Loucy (cell line): ENCODE data around the gene S100A7A.
"Not testable (repeated sequence)": the region's sequence is repeated elsewhere in the genome, so short reads cannot be mapped to it uniquely, and the experiment has no call there.

Experiments
- H2AFZ ChIP-seq: fragments of 200-600 bp; sonication (generic); 2 replicates; pipeline ENCODE4 v1.6.0; 2016; ENCODE audit warnings: antibody characterized with exemption, mild to moderate bottlenecking, low read length, moderate library complexity
- H3F3A ChIP-seq: fragments of 200-600 bp; 2 replicates; pipeline ENCODE4 v1.6.0; 2016; ENCODE audit warnings: antibody characterized with exemption, low read depth, mild to moderate bottlenecking
- H3K27me3 ChIP-seq: fragments of 200-600 bp; sonication (generic); 2 replicates; pipeline ENCODE4 v1.6.1; 2014; ENCODE audit warnings: low read length, mild to moderate bottlenecking; ENCODE audit not compliant: insufficient read depth, poor library complexity, severe bottlenecking
- H3K36me3 ChIP-seq: fragments of 200-600 bp; sonication (generic); 2 replicates; pipeline ENCODE4 v1.6.1; 2016; ENCODE audit warnings: low read length; ENCODE audit not compliant: insufficient read depth
- H3K4me1 ChIP-seq: fragments of 200-600 bp; sonication (generic); 2 replicates; pipeline ENCODE4 v1.5.1; 2014; ENCODE audit warnings: low read length, mild to moderate bottlenecking; ENCODE audit not compliant: insufficient read depth, poor library complexity, severe bottlenecking
- H3K4me2 ChIP-seq: fragments of 200-600 bp; sonication (generic); 2 replicates; pipeline ENCODE4 v1.6.0; 2014; ENCODE audit warnings: antibody characterized with exemption, low read length, low read depth, mild to moderate bottlenecking; ENCODE audit not compliant: poor library complexity, severe bottlenecking
- H3K4me3 ChIP-seq: fragments of 200-600 bp; sonication (generic); 2 replicates; pipeline ENCODE4 v1.5.1; 2014; ENCODE audit warnings: low read length, mild to moderate bottlenecking, mixed read lengths; ENCODE audit not compliant: poor library complexity, severe bottlenecking
- H3K79me2 ChIP-seq: fragments of 200-600 bp; sonication (generic); 2 replicates; pipeline ENCODE4 v1.6.1; 2014; ENCODE audit warnings: low read length; ENCODE audit not compliant: insufficient read depth
- H3K9ac ChIP-seq: fragments of 200-600 bp; sonication (generic); 2 replicates; pipeline ENCODE4 v1.6.0; 2014; ENCODE audit warnings: mild to moderate bottlenecking, low read depth, low read length, moderate library complexity; ENCODE audit not compliant: poor library complexity, severe bottlenecking
- H3K9me2 ChIP-seq: fragments of 200-600 bp; sonication (generic); replicated peaks from 2 replicates; pipeline ENCODE4 v1.6.1; 2016; ENCODE audit warnings: low read depth, low read length, mixed read lengths
- H3K9me3 ChIP-seq: fragments of 200-600 bp; sonication (generic); 2 replicates; pipeline ENCODE4 v1.6.1; 2014; ENCODE audit warnings: mild to moderate bottlenecking, antibody characterized with exemption, low read length, low read depth; ENCODE audit not compliant: insufficient read depth
- H4K20me1 ChIP-seq: fragments of 200-600 bp; sonication (generic); 2 replicates; pipeline ENCODE4 v1.6.0; 2014; ENCODE audit warnings: antibody characterized with exemption, low read length, mild to moderate bottlenecking; ENCODE audit not compliant: insufficient read depth, poor library complexity, severe bottlenecking
- EZH2phosphoT487 ChIP-seq: fragments of 200-600 bp; IDR thresholded peaks from 2 replicates; pipeline ENCODE4 v1.6.1; 2018; ENCODE audit warnings: antibody characterized with exemption, mild to moderate bottlenecking, moderate library complexity, borderline replicate concordance
- TF ChIP-seq, protein P1 (sequence below): fragments of 200-600 bp; sonication (generic); conservative IDR thresholded peaks from 2 replicates; pipeline ENCODE4 v1.5.1; 2014; ENCODE audit warnings: mild to moderate bottlenecking, antibody characterized with exemption, low read length

Gene S100A7A

GRCh38 chr1:153404086-153404635, 12.2 kb upstream of the S100A7A start:
- H3K4me1 ChIP-seq: no peaks in the 10 kb centered on the region
- no peak overlapping the region for H3K4me3 ChIP-seq
- H3F3A ChIP-seq: no peaks in the 10 kb centered on the region
- H2AFZ ChIP-seq: no peak overlapping the region
- no peaks in the 10 kb centered on the region for H3K79me2 ChIP-seq
- no peak overlapping the region for H3K9ac ChIP-seq
- TF ChIP-seq EZH2phosphoT487: no peak
- TF ChIP-seq, protein P1, sequence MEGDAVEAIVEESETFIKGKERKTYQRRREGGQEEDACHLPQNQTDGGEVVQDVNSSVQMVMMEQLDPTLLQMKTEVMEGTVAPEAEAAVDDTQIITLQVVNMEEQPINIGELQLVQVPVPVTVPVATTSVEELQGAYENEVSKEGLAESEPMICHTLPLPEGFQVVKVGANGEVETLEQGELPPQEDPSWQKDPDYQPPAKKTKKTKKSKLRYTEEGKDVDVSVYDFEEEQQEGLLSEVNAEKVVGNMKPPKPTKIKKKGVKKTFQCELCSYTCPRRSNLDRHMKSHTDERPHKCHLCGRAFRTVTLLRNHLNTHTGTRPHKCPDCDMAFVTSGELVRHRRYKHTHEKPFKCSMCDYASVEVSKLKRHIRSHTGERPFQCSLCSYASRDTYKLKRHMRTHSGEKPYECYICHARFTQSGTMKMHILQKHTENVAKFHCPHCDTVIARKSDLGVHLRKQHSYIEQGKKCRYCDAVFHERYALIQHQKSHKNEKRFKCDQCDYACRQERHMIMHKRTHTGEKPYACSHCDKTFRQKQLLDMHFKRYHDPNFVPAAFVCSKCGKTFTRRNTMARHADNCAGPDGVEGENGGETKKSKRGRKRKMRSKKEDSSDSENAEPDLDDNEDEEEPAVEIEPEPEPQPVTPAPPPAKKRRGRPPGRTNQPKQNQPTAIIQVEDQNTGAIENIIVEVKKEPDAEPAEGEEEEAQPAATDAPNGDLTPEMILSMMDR: no peak
- no peaks in the 10 kb centered on the region for H4K20me1 ChIP-seq
- no peaks in the 10 kb centered on the region for H3K36me3 ChIP-seq
- no peaks in the 10 kb centered on the region for H3K9me2 ChIP-seq
- no peaks in the 10 kb centered on the region for H3K27me3 ChIP-seq
- no peaks in the 10 kb centered on the region for H3K9me3 ChIP-seq
- no peak overlapping the region for H3K4me2 ChIP-seq

DNA sequence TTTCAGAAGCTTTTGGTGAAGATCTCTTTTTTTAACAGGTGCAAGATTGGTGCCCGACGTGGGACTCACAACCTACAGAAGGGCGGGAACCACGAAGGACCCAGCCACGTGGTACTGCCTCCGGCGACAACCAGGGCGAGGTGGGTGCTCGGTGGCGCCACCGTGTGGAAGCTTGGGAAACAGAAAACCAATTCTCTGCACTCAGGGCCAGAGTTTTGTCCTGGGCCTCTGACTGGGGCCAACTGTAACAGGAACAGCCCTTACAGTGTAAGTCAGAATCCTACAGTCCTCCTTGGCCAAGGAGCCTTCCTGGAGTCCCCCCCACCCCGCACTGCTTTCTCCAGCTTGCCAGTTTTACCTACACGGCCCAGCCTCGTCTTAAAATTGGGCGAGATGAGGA, 11.6 kb upstream of the S100A7A start:
- H3K36me3 ChIP-seq: no peaks in the 10 kb centered on the region
- no peaks in the 10 kb centered on the region for H3K9me3 ChIP-seq
- no peaks in the 10 kb centered on the region for H3K27me3 ChIP-seq
- H3K9ac ChIP-seq: no peak overlapping the region
- H3K9me2 ChIP-seq: no peaks in the 10 kb centered on the region
- no peaks in the 10 kb centered on the region for H4K20me1 ChIP-seq
- no peak overlapping the region for H3K4me2 ChIP-seq
- H3K4me3 ChIP-seq: no peak overlapping the region
- H3K79me2 ChIP-seq: no peaks in the 10 kb centered on the region
- H3K4me1 ChIP-seq: no peaks in the 10 kb centered on the region
- no peaks in the 10 kb centered on the region for H3F3A ChIP-seq
- no peak for TF ChIP-seq EZH2phosphoT487
- TF ChIP-seq, protein P1: peak; percentile 72
- H2AFZ ChIP-seq: no peak overlapping the region

GRCh38 chr1:153405825-153406599, 10.3 kb upstream of the S100A7A start:
- not testable (repeated sequence) for H3K79me2 ChIP-seq, H3F3A ChIP-seq, H3K4me3 ChIP-seq, H3K9ac ChIP-seq, H3K27me3 ChIP-seq, H3K9me2 ChIP-seq, H4K20me1 ChIP-seq, H2AFZ ChIP-seq, H3K9me3 ChIP-seq, H3K4me1 ChIP-seq, H3K36me3 ChIP-seq, H3K4me2 ChIP-seq

DNA sequence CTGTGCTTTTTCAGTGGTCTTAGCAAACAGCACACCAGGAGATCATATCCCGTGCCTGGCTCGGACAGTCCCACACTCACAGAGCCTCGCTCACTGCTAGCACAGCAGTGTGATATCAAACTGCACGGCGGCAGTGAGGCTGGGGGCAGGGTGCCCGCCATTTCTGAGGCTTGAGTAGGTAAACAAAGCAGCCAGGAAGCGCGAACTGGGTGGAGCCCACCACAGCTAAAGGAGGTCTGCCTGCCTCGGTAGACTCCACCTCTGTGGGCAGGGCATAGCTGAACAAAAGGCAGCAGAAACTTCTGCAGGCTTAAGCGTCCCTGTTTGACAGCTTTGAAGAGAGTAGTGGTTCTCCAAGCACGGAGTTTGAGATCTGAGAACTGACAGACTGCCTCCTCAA, 9.0 kb upstream of the S100A7A start:
- H3K4me3 ChIP-seq, H3K9ac ChIP-seq, H3K4me1 ChIP-seq, H3K36me3 ChIP-seq, H3K27me3 ChIP-seq, H2AFZ ChIP-seq, H4K20me1 ChIP-seq, H3K79me2 ChIP-seq, H3K9me3 ChIP-seq, H3F3A ChIP-seq, H3K4me2 ChIP-seq, H3K9me2 ChIP-seq: not testable (repeated sequence)

GRCh38 chr1:153413961-153414360, 2.4 kb upstream of the S100A7A start:
- not testable (repeated sequence) for H3K79me2 ChIP-seq, H3K4me1 ChIP-seq, H3K9me3 ChIP-seq, H3K4me2 ChIP-seq, H3F3A ChIP-seq, H3K9me2 ChIP-seq, H2AFZ ChIP-seq, H3K27me3 ChIP-seq, H3K9ac ChIP-seq, H3K4me3 ChIP-seq, H4K20me1 ChIP-seq, H3K36me3 ChIP-seq
